OCI-LY3 (cell line): Measurements from ENCODE around the gene ASXL3.

Experiments
- EZH2phosphoT487 ChIP-seq: fragments of 200-600 bp; shearing (Covaris generic); IDR thresholded peaks from 2 replicates; pipeline ENCODE4 v1.6.1; 2018; ENCODE audit warnings: antibody characterized with exemption, mixed run types, low read depth
- TF ChIP-seq, protein P1 (sequence below): fragments of 200-600, 300-600 bp; sonication (generic); IDR thresholded peaks from 2 replicates; pipeline ENCODE4 v1.5.1; 2014; ENCODE audit warnings: antibody characterized with exemption, low read length, low read depth

GRCh38 chr18:33676593-33676992 lies 98.6 kb downstream of the ASXL3 start:
- TF ChIP-seq, protein P1, sequence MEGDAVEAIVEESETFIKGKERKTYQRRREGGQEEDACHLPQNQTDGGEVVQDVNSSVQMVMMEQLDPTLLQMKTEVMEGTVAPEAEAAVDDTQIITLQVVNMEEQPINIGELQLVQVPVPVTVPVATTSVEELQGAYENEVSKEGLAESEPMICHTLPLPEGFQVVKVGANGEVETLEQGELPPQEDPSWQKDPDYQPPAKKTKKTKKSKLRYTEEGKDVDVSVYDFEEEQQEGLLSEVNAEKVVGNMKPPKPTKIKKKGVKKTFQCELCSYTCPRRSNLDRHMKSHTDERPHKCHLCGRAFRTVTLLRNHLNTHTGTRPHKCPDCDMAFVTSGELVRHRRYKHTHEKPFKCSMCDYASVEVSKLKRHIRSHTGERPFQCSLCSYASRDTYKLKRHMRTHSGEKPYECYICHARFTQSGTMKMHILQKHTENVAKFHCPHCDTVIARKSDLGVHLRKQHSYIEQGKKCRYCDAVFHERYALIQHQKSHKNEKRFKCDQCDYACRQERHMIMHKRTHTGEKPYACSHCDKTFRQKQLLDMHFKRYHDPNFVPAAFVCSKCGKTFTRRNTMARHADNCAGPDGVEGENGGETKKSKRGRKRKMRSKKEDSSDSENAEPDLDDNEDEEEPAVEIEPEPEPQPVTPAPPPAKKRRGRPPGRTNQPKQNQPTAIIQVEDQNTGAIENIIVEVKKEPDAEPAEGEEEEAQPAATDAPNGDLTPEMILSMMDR: no peak
- no peak for TF ChIP-seq EZH2phosphoT487
